ENCODE results near the gene RNU1-4.
"Not testable (repeated sequence)": the region's sequence is repeated elsewhere in the genome, so short reads cannot be mapped to it uniquely, and the experiment has no call there.

DNA sequence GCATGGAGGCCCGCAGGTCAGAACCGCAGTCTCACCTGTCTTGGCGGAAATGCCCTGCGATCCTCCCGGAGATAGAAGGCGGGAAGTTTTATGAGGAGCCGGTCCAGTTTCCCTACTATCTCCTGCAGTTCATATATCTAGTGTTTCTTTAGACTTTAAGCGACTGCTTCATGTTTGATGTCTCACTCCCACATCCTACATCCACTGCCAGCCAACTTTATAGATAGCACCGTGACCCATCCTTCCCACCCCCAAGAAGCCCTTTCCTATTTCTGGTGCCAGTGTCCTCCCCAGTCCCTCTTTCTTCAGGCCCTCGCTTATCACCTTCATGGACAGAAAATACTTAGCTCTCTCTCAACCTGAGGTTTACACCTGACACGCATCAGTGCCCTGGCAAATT, 914 bp downstream of the RNU1-4 start:
- TF ChIP-seq, protein P1, sequence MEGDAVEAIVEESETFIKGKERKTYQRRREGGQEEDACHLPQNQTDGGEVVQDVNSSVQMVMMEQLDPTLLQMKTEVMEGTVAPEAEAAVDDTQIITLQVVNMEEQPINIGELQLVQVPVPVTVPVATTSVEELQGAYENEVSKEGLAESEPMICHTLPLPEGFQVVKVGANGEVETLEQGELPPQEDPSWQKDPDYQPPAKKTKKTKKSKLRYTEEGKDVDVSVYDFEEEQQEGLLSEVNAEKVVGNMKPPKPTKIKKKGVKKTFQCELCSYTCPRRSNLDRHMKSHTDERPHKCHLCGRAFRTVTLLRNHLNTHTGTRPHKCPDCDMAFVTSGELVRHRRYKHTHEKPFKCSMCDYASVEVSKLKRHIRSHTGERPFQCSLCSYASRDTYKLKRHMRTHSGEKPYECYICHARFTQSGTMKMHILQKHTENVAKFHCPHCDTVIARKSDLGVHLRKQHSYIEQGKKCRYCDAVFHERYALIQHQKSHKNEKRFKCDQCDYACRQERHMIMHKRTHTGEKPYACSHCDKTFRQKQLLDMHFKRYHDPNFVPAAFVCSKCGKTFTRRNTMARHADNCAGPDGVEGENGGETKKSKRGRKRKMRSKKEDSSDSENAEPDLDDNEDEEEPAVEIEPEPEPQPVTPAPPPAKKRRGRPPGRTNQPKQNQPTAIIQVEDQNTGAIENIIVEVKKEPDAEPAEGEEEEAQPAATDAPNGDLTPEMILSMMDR (IDR thresholded peaks at IDR 0.05; ENCODE audit: low read depth, low read length), result not testable (repeated sequence)
- TF ChIP-seq EZH2phosphoT487 (IDR thresholded peaks at IDR 0.05; ENCODE audit: low read depth), result not testable (repeated sequence)

Data from OCI-LY3 (cell line).